ENCODE data around the gene HLA-B.

The HLA-B gene

DNA sequence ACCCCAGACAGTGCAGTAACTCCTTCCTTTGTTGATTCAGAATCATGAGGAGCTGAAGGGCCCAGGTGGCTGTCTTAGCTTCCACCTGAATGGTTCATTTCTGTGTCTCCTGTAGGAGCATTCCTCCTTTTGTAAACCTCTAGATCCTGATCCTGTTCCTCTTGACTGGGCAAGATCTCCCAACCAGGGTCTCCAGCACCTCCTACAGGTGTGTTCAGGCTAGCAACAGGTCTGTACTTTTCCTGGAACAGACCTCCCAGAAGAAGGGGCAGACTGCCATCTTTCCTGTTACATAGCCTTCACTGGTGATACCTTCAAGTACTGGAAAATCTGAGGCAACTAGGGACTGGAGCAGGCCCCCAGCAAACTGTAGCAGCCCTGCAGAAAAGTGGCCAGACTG, 35.2 kb downstream of the HLA-B start:
- H3F3A ChIP-seq (ENCODE audit: insufficient read depth, low read length) = no peaks in the 10 kb centered on the region
- no peak for DNase-seq
- no peaks in the 10 kb centered on the region for H3K9me2 ChIP-seq (replicated peaks; ENCODE audit: insufficient read depth, low read length)
- TF ChIP-seq EZH2phosphoT487 (IDR thresholded peaks at IDR 0.05; ENCODE audit: low read length) (no peak), EZH2 (optimal IDR thresholded peaks at IDR 0.05; ENCODE audit: low read depth, low read length) (no peak)
- TF ChIP-seq, protein P1, sequence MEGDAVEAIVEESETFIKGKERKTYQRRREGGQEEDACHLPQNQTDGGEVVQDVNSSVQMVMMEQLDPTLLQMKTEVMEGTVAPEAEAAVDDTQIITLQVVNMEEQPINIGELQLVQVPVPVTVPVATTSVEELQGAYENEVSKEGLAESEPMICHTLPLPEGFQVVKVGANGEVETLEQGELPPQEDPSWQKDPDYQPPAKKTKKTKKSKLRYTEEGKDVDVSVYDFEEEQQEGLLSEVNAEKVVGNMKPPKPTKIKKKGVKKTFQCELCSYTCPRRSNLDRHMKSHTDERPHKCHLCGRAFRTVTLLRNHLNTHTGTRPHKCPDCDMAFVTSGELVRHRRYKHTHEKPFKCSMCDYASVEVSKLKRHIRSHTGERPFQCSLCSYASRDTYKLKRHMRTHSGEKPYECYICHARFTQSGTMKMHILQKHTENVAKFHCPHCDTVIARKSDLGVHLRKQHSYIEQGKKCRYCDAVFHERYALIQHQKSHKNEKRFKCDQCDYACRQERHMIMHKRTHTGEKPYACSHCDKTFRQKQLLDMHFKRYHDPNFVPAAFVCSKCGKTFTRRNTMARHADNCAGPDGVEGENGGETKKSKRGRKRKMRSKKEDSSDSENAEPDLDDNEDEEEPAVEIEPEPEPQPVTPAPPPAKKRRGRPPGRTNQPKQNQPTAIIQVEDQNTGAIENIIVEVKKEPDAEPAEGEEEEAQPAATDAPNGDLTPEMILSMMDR (IDR thresholded peaks at IDR 0.05; ENCODE audit: low read length) = no peak
- H3K4me2 ChIP-seq (ENCODE audit: low read depth, low read length) = no peak overlapping the region
- H3K79me2 ChIP-seq (ENCODE audit: low read length) = no peaks in the 10 kb centered on the region
- H2AFZ ChIP-seq (ENCODE audit: low read length) = no peak overlapping the region
- no peaks in the 10 kb centered on the region for H3K9me3 ChIP-seq (replicated peaks; ENCODE audit: insufficient read depth, low read length)
- no peak overlapping the region for H3K27ac ChIP-seq (ENCODE audit: low read length)
- H3K36me3 ChIP-seq (replicated peaks; ENCODE audit: insufficient read depth, low read length) = no peaks in the 10 kb centered on the region
- no peaks in the 10 kb centered on the region for H3K4me1 ChIP-seq (ENCODE audit: low read length)
- H3K4me3 ChIP-seq (ENCODE audit: low read length) = no peak overlapping the region
- H3K27me3 ChIP-seq (replicated peaks; ENCODE audit: insufficient read depth, low read length) = no peaks in the 10 kb centered on the region
- H4K20me1 ChIP-seq (ENCODE audit: insufficient read depth, low read length) = no peaks in the 10 kb centered on the region
- H3K9ac ChIP-seq (ENCODE audit: low read length) = no peak overlapping the region

DNA sequence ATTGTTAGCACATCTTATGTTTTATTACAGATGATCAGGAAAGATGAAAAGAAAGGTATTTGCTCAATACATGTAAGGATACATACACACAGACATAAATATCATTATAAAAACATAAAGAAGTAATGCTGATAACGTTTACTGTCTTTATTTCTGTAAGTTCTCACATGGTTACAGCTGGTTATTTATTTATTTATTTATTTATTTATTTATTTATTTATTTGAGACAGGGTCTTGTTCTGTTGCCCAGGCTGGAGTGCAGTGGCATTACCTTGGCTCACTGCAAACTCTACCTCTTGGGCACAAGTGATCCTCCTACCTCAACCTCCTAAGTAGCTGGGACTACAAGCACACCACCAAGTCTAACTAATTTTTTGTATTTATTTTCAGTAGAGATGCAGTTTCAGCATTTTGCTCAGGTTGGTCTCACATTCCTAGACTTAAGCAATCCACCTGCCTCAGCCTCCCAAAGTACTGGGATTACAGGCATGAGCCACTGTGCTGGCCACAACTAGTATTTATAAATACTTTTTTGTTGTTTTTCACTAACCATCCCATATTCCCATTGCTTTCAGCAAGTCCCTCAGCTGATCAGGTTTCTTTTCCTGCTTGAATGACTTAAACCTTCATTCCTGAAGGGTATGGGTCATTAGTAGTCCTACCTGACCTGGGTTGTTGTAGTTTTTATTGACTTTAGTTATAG, 35.8 kb downstream of the HLA-B start:
- Histone ChIP-seq H3K4me1 (ENCODE audit: low read length) (no peaks in the 10 kb centered on the region), H3K4me2 (ENCODE audit: low read depth, low read length) (no peak overlapping the region), H3K9me2 (replicated peaks; ENCODE audit: insufficient read depth, low read length) (no peaks in the 10 kb centered on the region), H3K27me3 (replicated peaks; ENCODE audit: insufficient read depth, low read length) (no peaks in the 10 kb centered on the region), H3K79me2 (ENCODE audit: low read length) (no peaks in the 10 kb centered on the region), H3K9me3 (replicated peaks; ENCODE audit: insufficient read depth, low read length) (no peaks in the 10 kb centered on the region), H3K27ac (ENCODE audit: low read length) (no peak overlapping the region), H3K36me3 (replicated peaks; ENCODE audit: insufficient read depth, low read length) (no peaks in the 10 kb centered on the region), H3K4me3 (ENCODE audit: low read length) (no peak overlapping the region), H2AFZ (ENCODE audit: low read length) (no peak overlapping the region), H4K20me1 (ENCODE audit: insufficient read depth, low read length) (no peaks in the 10 kb centered on the region), H3K9ac (ENCODE audit: low read length) (no peak overlapping the region), H3F3A (ENCODE audit: insufficient read depth, low read length) (no peaks in the 10 kb centered on the region)
- TF ChIP-seq EZH2phosphoT487 (IDR thresholded peaks at IDR 0.05; ENCODE audit: low read length) = no peak
- TF ChIP-seq, protein P1 (IDR thresholded peaks at IDR 0.05; ENCODE audit: low read length) = no peak
- no peak for TF ChIP-seq EZH2 (optimal IDR thresholded peaks at IDR 0.05; ENCODE audit: low read depth, low read length)
- DNase-seq = no peak

DNA sequence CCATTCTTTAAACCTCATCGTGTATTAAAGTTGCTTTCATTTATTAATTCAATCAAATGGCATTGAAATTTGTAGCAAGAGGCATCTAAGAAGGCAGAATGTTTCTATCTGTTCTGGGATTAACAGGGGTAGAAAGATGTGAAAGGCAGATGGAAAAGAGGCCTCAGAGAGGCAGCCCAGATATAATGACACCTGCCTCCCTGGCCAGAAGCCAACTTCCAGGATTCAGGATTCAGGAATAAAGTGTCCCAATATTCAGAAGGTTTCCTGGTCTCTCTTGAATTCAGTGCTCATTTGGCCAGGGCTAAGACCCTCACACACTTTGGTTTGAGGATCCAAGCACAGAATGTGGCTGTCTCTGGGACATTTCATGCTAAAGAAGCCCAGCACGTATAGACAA, 39.9 kb downstream of the HLA-B start:
- Histone ChIP-seq H3K4me1 (ENCODE audit: low read length) (no peaks in the 10 kb centered on the region), H3K4me3 (ENCODE audit: low read length) (no peak overlapping the region), H3K79me2 (ENCODE audit: low read length) (no peaks in the 10 kb centered on the region), H3K27ac (ENCODE audit: low read length) (no peak overlapping the region), H3K9ac (ENCODE audit: low read length) (no peak overlapping the region), H3K4me2 (ENCODE audit: low read depth, low read length) (no peak overlapping the region), H3K27me3 (replicated peaks; ENCODE audit: insufficient read depth, low read length) (no peaks in the 10 kb centered on the region), H3K9me3 (replicated peaks; ENCODE audit: insufficient read depth, low read length) (no peaks in the 10 kb centered on the region), H3F3A (ENCODE audit: insufficient read depth, low read length) (no peaks in the 10 kb centered on the region), H2AFZ (ENCODE audit: low read length) (no peak overlapping the region), H3K36me3 (replicated peaks; ENCODE audit: insufficient read depth, low read length) (no peaks in the 10 kb centered on the region), H4K20me1 (ENCODE audit: insufficient read depth, low read length) (no peaks in the 10 kb centered on the region), H3K9me2 (replicated peaks; ENCODE audit: insufficient read depth, low read length) (no peaks in the 10 kb centered on the region)
- DNase-seq = no peak
- TF ChIP-seq EZH2 (optimal IDR thresholded peaks at IDR 0.05; ENCODE audit: low read depth, low read length) (no peak), EZH2phosphoT487 (IDR thresholded peaks at IDR 0.05; ENCODE audit: low read length) (no peak)
- TF ChIP-seq, protein P1 (IDR thresholded peaks at IDR 0.05; ENCODE audit: low read length) = no peak
